C4-2B (cell line): ENCODE data around the gene FREM1.
"Not testable (repeated sequence)": the region's sequence is repeated elsewhere in the genome, so short reads cannot be mapped to it uniquely, and the experiment has no call there.

Experiments used
- H3K27ac ChIP-seq: fragments of 450-650 bp; 2 replicates; pipeline ENCODE4 v1.5.1; 2017
- CTCF ChIP-seq: fragments of 450-650 bp; conservative IDR thresholded peaks from 2 replicates; pipeline ENCODE4 v1.5.1; 2017; ENCODE audit warnings: mild to moderate bottlenecking
- ZFX ChIP-seq: fragments of 450-650 bp; IDR thresholded peaks from 2 replicates; pipeline ENCODE4 v1.6.1; 2017

FREM1 gene

GRCh38 chr9:14924230-14925219, 14.3 kb upstream of the FREM1 start:
- H3K27ac ChIP-seq: no peak overlapping the region
- no peak for TF ChIP-seq ZFX
- no peak for TF ChIP-seq CTCF

- no peak overlapping the region for H3K27ac ChIP-seq
- TF ChIP-seq ZFX (no peak), CTCF (no peak)
Observed at GRCh38 chr9:14923701-14924100, 13.5 kb upstream of the FREM1 start.

GRCh38 chr9:14920805-14921204, 10.6 kb upstream of the FREM1 start:
- not testable (repeated sequence) for H3K27ac ChIP-seq

GRCh38 chr9:14913366-14913765, 3.1 kb upstream of the FREM1 start:
- TF ChIP-seq ZFX: no peak
- TF ChIP-seq CTCF: no peak
- H3K27ac ChIP-seq: no peak overlapping the region

- no peak overlapping the region for H3K27ac ChIP-seq
- TF ChIP-seq ZFX (no peak), CTCF (no peak)
Observed at GRCh38 chr9:14912859-14913258, 2.6 kb upstream of the FREM1 start.

GRCh38 chr9:14911046-14911445, 818 bp upstream of the FREM1 start:
- no peak overlapping the region for H3K27ac ChIP-seq
- TF ChIP-seq CTCF: no peak
- no peak for TF ChIP-seq ZFX

GRCh38 chr9:14909601-14909960, 647 bp downstream of the FREM1 start:
- TF ChIP-seq CTCF: no peak
- TF ChIP-seq ZFX: no peak
- no peak overlapping the region for H3K27ac ChIP-seq

- no peak overlapping the region for H3K27ac ChIP-seq
- TF ChIP-seq ZFX (no peak), CTCF (no peak)
Observed at GRCh38 chr9:14909181-14909580, 1.0 kb downstream of the FREM1 start.
